ENCODE data around the gene CNKSR1. TPM values are rescaled to one million over a fixed set of nuclear protein-coding genes. Genes with fewer than 3 reads are reported as not detected.

CNKSR1 gene
- total RNA-seq, 2 experiments from 2014 or later, result 2.5 TPM

GRCh38 chr1:26191739-26192138, 14.4 kb downstream of the CNKSR1 start:
- no peaks in the 10 kb centered on the region for H3K79me2 ChIP-seq (ENCODE audit: insufficient read depth, low read depth, low read length)
- no peak overlapping the region for H3K27ac ChIP-seq (ENCODE audit: low read depth, low read length, poor library complexity, severe bottlenecking)
- TF ChIP-seq CTCF (conservative IDR thresholded peaks at IDR 0.05; ENCODE audit: low read length) (no peak), EZH2phosphoT487 (IDR thresholded peaks at IDR 0.05; ENCODE audit: borderline replicate concordance, low read depth, low read length) (no peak)
- intact Hi-C loops (cut with micrococcal nuclease; ENCODE audit: unreplicated experiment), result no loop called here
- no TSS peak for BruUV-seq (replicated peaks)
- H3K4me2 ChIP-seq (ENCODE audit: low read length), result no peak overlapping the region
- no peaks in the 10 kb centered on the region for H3K9me3 ChIP-seq (ENCODE audit: low read length)
- H3K4me1 ChIP-seq (ENCODE audit: insufficient read depth, low read length, poor library complexity, severe bottlenecking), result no peaks in the 10 kb centered on the region
- no peak for DNase-seq (ENCODE audit: low spot score)
- no peak overlapping the region for H3K4me3 ChIP-seq (ENCODE audit: low read depth, low read length, poor library complexity, severe bottlenecking)
- POLR2A ChIA-PET, result no interaction called here
- H4K20me1 ChIP-seq (ENCODE audit: insufficient read depth, low read length), result no peaks in the 10 kb centered on the region
- CTCF ChIA-PET (ENCODE audit: unreplicated experiment), result no interaction called here
- no peak overlapping the region for H2AFZ ChIP-seq (ENCODE audit: low read length)
- no peaks in the 10 kb centered on the region for H3K9me2 ChIP-seq (ENCODE audit: insufficient read depth, low read length)
- H3K36me3 ChIP-seq (ENCODE audit: insufficient read depth, low read length), result no peaks in the 10 kb centered on the region

DNA sequence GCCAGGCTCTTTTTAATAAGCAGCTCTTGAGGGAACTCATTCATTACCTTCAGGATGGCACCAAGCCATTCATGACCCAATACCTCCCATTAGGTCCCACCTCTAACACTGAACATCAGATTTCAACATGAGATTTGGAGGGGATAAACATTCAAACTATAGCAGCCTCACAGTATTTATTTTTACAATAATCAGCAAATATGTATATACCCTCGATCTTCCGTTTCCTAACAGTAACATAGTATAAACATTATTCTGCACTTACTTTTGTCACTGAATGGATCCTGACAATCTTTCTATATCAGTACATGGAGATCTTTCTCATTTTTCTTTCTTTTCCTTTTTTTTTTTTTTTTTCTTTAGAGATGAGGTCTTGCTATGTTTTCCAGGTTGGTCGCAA, 18.5 kb downstream of the CNKSR1 start:
- intact Hi-C loops (cut with micrococcal nuclease; ENCODE audit: unreplicated experiment), result no loop called here
- Histone ChIP-seq H3K9me3 (ENCODE audit: low read length) (no peaks in the 10 kb centered on the region), H3K4me3 (ENCODE audit: low read depth, low read length, poor library complexity, severe bottlenecking) (no peak overlapping the region), H4K20me1 (ENCODE audit: insufficient read depth, low read length) (no peaks in the 10 kb centered on the region), H3K4me1 (ENCODE audit: insufficient read depth, low read length, poor library complexity, severe bottlenecking) (no peaks in the 10 kb centered on the region), H3K27ac (ENCODE audit: low read depth, low read length, poor library complexity, severe bottlenecking) (no peak overlapping the region), H3K4me2 (ENCODE audit: low read length) (no peak overlapping the region), H3K9me2 (ENCODE audit: insufficient read depth, low read length) (no peaks in the 10 kb centered on the region), H2AFZ (ENCODE audit: low read length) (no peak overlapping the region), H3K36me3 (ENCODE audit: insufficient read depth, low read length) (no peaks in the 10 kb centered on the region), H3K79me2 (ENCODE audit: insufficient read depth, low read depth, low read length) (no peaks in the 10 kb centered on the region)
- no TSS peak for BruUV-seq (replicated peaks)
- ChIA-PET CTCF (ENCODE audit: unreplicated experiment) (no interaction called here), POLR2A (interaction anchor here (0.7 kb wide), 1 partner anchor 270 kb away, joined by 4 read pairs; no protein-coding TSS in a partner anchor)
- DNase-seq (ENCODE audit: low spot score), result no peak
- no peak for TF ChIP-seq EZH2phosphoT487 (IDR thresholded peaks at IDR 0.05; ENCODE audit: borderline replicate concordance, low read depth, low read length)
- TF ChIP-seq CTCF (conservative IDR thresholded peaks at IDR 0.05; ENCODE audit: low read length), result no peak

DNA sequence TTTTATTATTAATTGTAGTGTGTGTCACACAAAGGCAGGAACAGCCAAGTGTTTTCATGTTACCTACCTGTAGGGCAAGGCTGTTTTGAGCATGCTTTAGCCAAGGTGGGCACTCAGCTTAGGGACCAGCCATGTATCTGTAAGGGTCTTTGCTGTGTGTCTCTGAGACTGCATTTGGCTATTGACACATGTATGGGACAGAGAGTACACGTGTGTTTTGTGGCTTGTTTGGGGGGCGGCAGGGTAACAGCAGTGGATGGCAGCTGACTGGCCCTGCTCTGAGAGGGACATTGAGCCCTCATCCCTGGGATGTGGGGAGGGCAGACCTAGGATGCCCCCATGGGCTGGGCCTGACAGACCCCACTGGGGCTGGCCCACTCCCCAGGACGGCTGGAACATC, 20.0 kb downstream of the CNKSR1 start:
- no peak overlapping the region for H3K4me3 ChIP-seq (ENCODE audit: low read depth, low read length, poor library complexity, severe bottlenecking)
- BruUV-seq (replicated peaks), result no TSS peak
- DNase-seq (ENCODE audit: low spot score), result no peak
- H3K4me1 ChIP-seq (ENCODE audit: insufficient read depth, low read length, poor library complexity, severe bottlenecking), result no peaks in the 10 kb centered on the region
- H3K27ac ChIP-seq (ENCODE audit: low read depth, low read length, poor library complexity, severe bottlenecking), result no peak overlapping the region
- H3K9me2 ChIP-seq (ENCODE audit: insufficient read depth, low read length), result no peaks in the 10 kb centered on the region
- H3K9me3 ChIP-seq (ENCODE audit: low read length), result no peaks in the 10 kb centered on the region
- ChIA-PET POLR2A (interaction anchor here (0.5 kb wide), 1 partner anchor 193 kb away, joined by 3 read pairs; no protein-coding TSS in a partner anchor), CTCF (ENCODE audit: unreplicated experiment) (interaction anchor here (0.6 kb wide), 1 partner anchor 38 kb away, joined by 7 read pairs; no protein-coding TSS in a partner anchor)
- H4K20me1 ChIP-seq (ENCODE audit: insufficient read depth, low read length), result no peaks in the 10 kb centered on the region
- H3K79me2 ChIP-seq (ENCODE audit: insufficient read depth, low read depth, low read length), result no peaks in the 10 kb centered on the region
- no peak for TF ChIP-seq EZH2phosphoT487 (IDR thresholded peaks at IDR 0.05; ENCODE audit: borderline replicate concordance, low read depth, low read length)
- intact Hi-C loops (cut with micrococcal nuclease; ENCODE audit: unreplicated experiment), result no loop called here
- H2AFZ ChIP-seq (ENCODE audit: low read length), result no peak overlapping the region
- no peaks in the 10 kb centered on the region for H3K36me3 ChIP-seq (ENCODE audit: insufficient read depth, low read length)
- no peak overlapping the region for H3K4me2 ChIP-seq (ENCODE audit: low read length)

Measured in OCI-LY7 (cell line).